Measurements from ENCODE around the gene RAMP3. TPM values are rescaled to one million over a fixed set of nuclear protein-coding genes. Genes with fewer than 3 reads are reported as not detected.

The RAMP3 gene
- total RNA-seq, 1 experiment from 2014 or later = not detected

DNA sequence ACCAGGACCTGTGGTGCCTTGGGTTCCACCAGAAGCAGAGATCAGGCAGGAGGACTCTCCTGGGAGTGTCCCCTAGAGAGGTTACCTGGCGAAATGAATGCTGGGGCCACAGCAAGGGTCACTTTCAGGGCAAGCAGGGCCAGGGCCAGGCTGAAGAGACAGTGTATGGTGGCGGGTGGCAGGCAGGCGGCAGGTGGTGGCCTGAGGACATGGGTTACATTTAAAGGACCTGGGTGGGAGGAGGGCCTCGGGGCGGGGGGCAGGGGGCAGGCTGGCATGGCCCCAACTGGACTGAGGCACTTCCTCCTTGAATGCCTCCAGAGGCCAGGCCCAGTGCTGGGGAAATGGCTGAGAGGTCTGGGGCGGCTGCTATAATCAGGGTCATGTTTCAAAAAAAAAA, 31.4 kb upstream of the RAMP3 start:
- ChIA-PET POLR2A (ENCODE audit: unreplicated experiment) (no interaction called here), CTCF (no interaction called here)
- Histone ChIP-seq H3K27me3 (ENCODE audit: insufficient read depth, low read depth) (peaks cover 6% of the 10 kb centered on the region), H4K20me1 (ENCODE audit: insufficient read depth) (no peaks in the 10 kb centered on the region), H2AFZ (no peak overlapping the region), H3F3A (ENCODE audit: insufficient read depth, low read depth) (no peaks in the 10 kb centered on the region), H3K9me2 (ENCODE audit: insufficient read depth) (no peaks in the 10 kb centered on the region), H3K4me3 (no peak overlapping the region), H3K27ac (no peak overlapping the region), H3K4me2 (no peak overlapping the region), H3K9me3 (ENCODE audit: insufficient read depth, low read depth) (no peaks in the 10 kb centered on the region), H3K36me3 (ENCODE audit: low read depth) (no peaks in the 10 kb centered on the region), H3K4me1 (replicated peaks; ENCODE audit: insufficient read depth) (no peaks in the 10 kb centered on the region), H3K79me2 (ENCODE audit: low read depth) (no peaks in the 10 kb centered on the region)
- BruUV-seq (replicated peaks) = no TSS peak
- TF ChIP-seq EZH2 (IDR thresholded peaks at IDR 0.05; ENCODE audit: low read depth) = no peak
- TF ChIP-seq, protein P1, sequence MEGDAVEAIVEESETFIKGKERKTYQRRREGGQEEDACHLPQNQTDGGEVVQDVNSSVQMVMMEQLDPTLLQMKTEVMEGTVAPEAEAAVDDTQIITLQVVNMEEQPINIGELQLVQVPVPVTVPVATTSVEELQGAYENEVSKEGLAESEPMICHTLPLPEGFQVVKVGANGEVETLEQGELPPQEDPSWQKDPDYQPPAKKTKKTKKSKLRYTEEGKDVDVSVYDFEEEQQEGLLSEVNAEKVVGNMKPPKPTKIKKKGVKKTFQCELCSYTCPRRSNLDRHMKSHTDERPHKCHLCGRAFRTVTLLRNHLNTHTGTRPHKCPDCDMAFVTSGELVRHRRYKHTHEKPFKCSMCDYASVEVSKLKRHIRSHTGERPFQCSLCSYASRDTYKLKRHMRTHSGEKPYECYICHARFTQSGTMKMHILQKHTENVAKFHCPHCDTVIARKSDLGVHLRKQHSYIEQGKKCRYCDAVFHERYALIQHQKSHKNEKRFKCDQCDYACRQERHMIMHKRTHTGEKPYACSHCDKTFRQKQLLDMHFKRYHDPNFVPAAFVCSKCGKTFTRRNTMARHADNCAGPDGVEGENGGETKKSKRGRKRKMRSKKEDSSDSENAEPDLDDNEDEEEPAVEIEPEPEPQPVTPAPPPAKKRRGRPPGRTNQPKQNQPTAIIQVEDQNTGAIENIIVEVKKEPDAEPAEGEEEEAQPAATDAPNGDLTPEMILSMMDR (conservative IDR thresholded peaks at IDR 0.05) = no peak
- DNase-seq = no peak
- intact Hi-C loops (cut with micrococcal nuclease; ENCODE audit: unreplicated experiment) = no loop called here

DNA sequence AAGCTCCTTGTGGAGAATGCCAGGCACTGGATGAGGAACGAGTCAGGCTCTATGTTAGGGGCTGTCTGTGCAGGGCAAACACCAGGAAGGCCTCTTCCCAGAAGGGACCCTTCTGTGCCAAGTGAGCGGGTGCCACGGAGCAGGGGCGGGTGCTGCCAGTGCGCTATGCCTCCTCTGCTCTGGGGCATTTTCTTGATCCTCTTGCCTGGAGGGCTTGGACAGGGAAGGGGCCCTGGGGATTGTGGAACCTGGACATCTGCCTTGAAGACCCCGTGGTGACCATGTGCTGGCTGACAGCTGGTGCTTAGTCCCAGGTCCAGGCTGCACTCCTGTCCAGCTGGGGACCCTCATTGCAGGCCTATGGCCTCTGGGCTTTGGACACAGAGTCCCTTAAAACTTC, 30.7 kb upstream of the RAMP3 start:
- no peak overlapping the region for H2AFZ ChIP-seq
- H3K4me1 ChIP-seq (replicated peaks; ENCODE audit: insufficient read depth) = no peaks in the 10 kb centered on the region
- no peaks in the 10 kb centered on the region for H4K20me1 ChIP-seq (ENCODE audit: insufficient read depth)
- no peak overlapping the region for H3K4me2 ChIP-seq
- CTCF ChIA-PET = interaction anchor here (0.6 kb wide), 1 partner anchor 270 kb away, joined by 3 read pairs; no protein-coding TSS in a partner anchor
- H3K27me3 ChIP-seq (ENCODE audit: insufficient read depth, low read depth) = peaks cover 6% of the 10 kb centered on the region
- DNase-seq = no peak
- no peaks in the 10 kb centered on the region for H3K9me3 ChIP-seq (ENCODE audit: insufficient read depth, low read depth)
- H3K79me2 ChIP-seq (ENCODE audit: low read depth) = no peaks in the 10 kb centered on the region
- BruUV-seq (replicated peaks) = no TSS peak
- no peak overlapping the region for H3K27ac ChIP-seq
- no peak for TF ChIP-seq EZH2 (IDR thresholded peaks at IDR 0.05; ENCODE audit: low read depth)
- TF ChIP-seq, protein P1 (conservative IDR thresholded peaks at IDR 0.05) = no peak
- no peaks in the 10 kb centered on the region for H3K9me2 ChIP-seq (ENCODE audit: insufficient read depth)
- POLR2A ChIA-PET (ENCODE audit: unreplicated experiment) = no interaction called here
- H3K4me3 ChIP-seq = no peak overlapping the region
- no peaks in the 10 kb centered on the region for H3F3A ChIP-seq (ENCODE audit: insufficient read depth, low read depth)
- intact Hi-C loops (cut with micrococcal nuclease; ENCODE audit: unreplicated experiment) = no loop called here
- no peaks in the 10 kb centered on the region for H3K36me3 ChIP-seq (ENCODE audit: low read depth)

DNA sequence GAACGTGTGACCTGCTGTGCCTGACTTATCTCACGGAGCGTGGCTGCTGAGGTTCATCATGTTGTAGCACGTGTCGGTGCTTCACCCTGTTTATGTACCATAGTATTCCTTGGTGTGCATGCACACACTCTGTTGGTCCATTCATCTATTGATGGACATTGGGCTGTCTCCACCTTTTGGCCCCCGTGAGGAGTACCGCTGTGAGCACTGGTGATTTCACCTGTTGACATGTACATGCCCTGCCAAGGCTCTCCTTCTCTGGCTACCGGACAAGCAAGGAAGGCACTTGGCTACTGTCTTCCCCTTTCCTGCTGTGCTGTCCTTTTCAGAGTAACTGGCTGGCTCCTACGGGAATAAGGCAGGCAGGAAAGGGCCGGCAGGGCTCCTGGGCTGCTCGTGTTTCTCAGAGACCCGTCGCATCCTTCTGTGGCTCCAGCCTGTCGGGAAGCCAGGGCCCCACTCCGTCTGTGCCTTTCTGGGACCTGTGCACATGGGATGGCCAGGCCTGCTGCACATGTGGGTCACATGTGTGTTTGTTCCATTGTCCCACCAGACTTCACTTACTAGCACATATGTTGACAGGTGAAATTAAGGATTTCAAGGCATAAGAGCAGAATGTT, 28.3 kb upstream of the RAMP3 start:
- Histone ChIP-seq H3K4me1 (replicated peaks; ENCODE audit: insufficient read depth) (no peaks in the 10 kb centered on the region), H4K20me1 (ENCODE audit: insufficient read depth) (no peaks in the 10 kb centered on the region)
- DNase-seq = no peak

More for the DNA sequence above, 28.3 kb upstream of the RAMP3 start:
- Histone ChIP-seq H3F3A (ENCODE audit: insufficient read depth, low read depth) (no peaks in the 10 kb centered on the region), H3K9me2 (ENCODE audit: insufficient read depth) (no peaks in the 10 kb centered on the region), H3K4me3 (no peak overlapping the region), H3K4me2 (no peak overlapping the region), H3K79me2 (ENCODE audit: low read depth) (no peaks in the 10 kb centered on the region), H3K27me3 (ENCODE audit: insufficient read depth, low read depth) (peaks cover 6% of the 10 kb centered on the region), H3K36me3 (ENCODE audit: low read depth) (no peaks in the 10 kb centered on the region), H2AFZ (no peak overlapping the region), H3K27ac (no peak overlapping the region), H3K9me3 (ENCODE audit: insufficient read depth, low read depth) (no peaks in the 10 kb centered on the region)
- ChIA-PET POLR2A (ENCODE audit: unreplicated experiment) (interaction anchor here (0.5 kb wide), 1 partner anchor 552 kb away, joined by 12 read pairs; no protein-coding TSS in a partner anchor), CTCF (no interaction called here)
- intact Hi-C loops (cut with micrococcal nuclease; ENCODE audit: unreplicated experiment) = no loop called here
- no peak for TF ChIP-seq EZH2 (IDR thresholded peaks at IDR 0.05; ENCODE audit: low read depth)
- TF ChIP-seq, protein P1 (conservative IDR thresholded peaks at IDR 0.05) = no peak
- no TSS peak for BruUV-seq (replicated peaks)
